ENCODE results near the gene AKNA.

Gene AKNA

GRCh38 chr9:114300846-114301797 is 86.7 kb downstream of the AKNA start:
- H3K36me3 ChIP-seq (ENCODE audit: insufficient read depth, low read length), result no peaks in the 10 kb centered on the region
- H3K9me3 ChIP-seq (ENCODE audit: low read length), result no peaks in the 10 kb centered on the region
- H3K27ac ChIP-seq (ENCODE audit: low read depth, low read length, poor library complexity, severe bottlenecking), result no peak overlapping the region
- H4K20me1 ChIP-seq (ENCODE audit: insufficient read depth, low read length), result no peaks in the 10 kb centered on the region
- no peak overlapping the region for H3K4me2 ChIP-seq (ENCODE audit: low read length)
- no peak overlapping the region for H3K4me3 ChIP-seq (ENCODE audit: low read depth, low read length, poor library complexity, severe bottlenecking)
- H3F3A ChIP-seq (ENCODE audit: insufficient read depth, low read length), result no peaks in the 10 kb centered on the region
- TF ChIP-seq EZH2 (IDR thresholded peaks at IDR 0.05; ENCODE audit: borderline replicate concordance, low read length), result no peak
- TF ChIP-seq, protein P1, sequence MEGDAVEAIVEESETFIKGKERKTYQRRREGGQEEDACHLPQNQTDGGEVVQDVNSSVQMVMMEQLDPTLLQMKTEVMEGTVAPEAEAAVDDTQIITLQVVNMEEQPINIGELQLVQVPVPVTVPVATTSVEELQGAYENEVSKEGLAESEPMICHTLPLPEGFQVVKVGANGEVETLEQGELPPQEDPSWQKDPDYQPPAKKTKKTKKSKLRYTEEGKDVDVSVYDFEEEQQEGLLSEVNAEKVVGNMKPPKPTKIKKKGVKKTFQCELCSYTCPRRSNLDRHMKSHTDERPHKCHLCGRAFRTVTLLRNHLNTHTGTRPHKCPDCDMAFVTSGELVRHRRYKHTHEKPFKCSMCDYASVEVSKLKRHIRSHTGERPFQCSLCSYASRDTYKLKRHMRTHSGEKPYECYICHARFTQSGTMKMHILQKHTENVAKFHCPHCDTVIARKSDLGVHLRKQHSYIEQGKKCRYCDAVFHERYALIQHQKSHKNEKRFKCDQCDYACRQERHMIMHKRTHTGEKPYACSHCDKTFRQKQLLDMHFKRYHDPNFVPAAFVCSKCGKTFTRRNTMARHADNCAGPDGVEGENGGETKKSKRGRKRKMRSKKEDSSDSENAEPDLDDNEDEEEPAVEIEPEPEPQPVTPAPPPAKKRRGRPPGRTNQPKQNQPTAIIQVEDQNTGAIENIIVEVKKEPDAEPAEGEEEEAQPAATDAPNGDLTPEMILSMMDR (IDR thresholded peaks at IDR 0.05; ENCODE audit: low read length), result no peak
- H2AFZ ChIP-seq (ENCODE audit: low read length), result no peak overlapping the region
- no peaks in the 10 kb centered on the region for H3K4me1 ChIP-seq (ENCODE audit: insufficient read depth, low read length, severe bottlenecking)
- no peaks in the 10 kb centered on the region for H3K9me2 ChIP-seq (ENCODE audit: low read depth, low read length)
- no peak overlapping the region for H3K9ac ChIP-seq (ENCODE audit: low read length)
- peaks cover 12% of the 10 kb centered on the region; the same call in 1 of the 2 replicates for H3K27me3 ChIP-seq (ENCODE audit: insufficient read depth, low read length)
- H3K79me2 ChIP-seq (ENCODE audit: insufficient read depth, low read length), result no peaks in the 10 kb centered on the region

- no peaks in the 10 kb centered on the region for H3K4me1 ChIP-seq (ENCODE audit: insufficient read depth, low read length, severe bottlenecking)
- peaks cover 12% of the 10 kb centered on the region; the same call in 1 of the 2 replicates for H3K27me3 ChIP-seq (ENCODE audit: insufficient read depth, low read length)
- no peak overlapping the region for H3K27ac ChIP-seq (ENCODE audit: low read depth, low read length, poor library complexity, severe bottlenecking)
- H3K79me2 ChIP-seq (ENCODE audit: insufficient read depth, low read length), result no peaks in the 10 kb centered on the region
- no peak overlapping the region for H3K9ac ChIP-seq (ENCODE audit: low read length)
- no peak overlapping the region for H3K4me2 ChIP-seq (ENCODE audit: low read length)
- H3F3A ChIP-seq (ENCODE audit: insufficient read depth, low read length), result no peaks in the 10 kb centered on the region
- no peaks in the 10 kb centered on the region for H3K9me2 ChIP-seq (ENCODE audit: low read depth, low read length)
- H3K4me3 ChIP-seq (ENCODE audit: low read depth, low read length, poor library complexity, severe bottlenecking), result no peak overlapping the region
- TF ChIP-seq EZH2 (IDR thresholded peaks at IDR 0.05; ENCODE audit: borderline replicate concordance, low read length), result no peak
- TF ChIP-seq, protein P1 (IDR thresholded peaks at IDR 0.05; ENCODE audit: low read length), result no peak
- H3K9me3 ChIP-seq (ENCODE audit: low read length), result no peaks in the 10 kb centered on the region
- no peak overlapping the region for H2AFZ ChIP-seq (ENCODE audit: low read length)
- no peaks in the 10 kb centered on the region for H3K36me3 ChIP-seq (ENCODE audit: insufficient read depth, low read length)
- H4K20me1 ChIP-seq (ENCODE audit: insufficient read depth, low read length), result no peaks in the 10 kb centered on the region
Measured at GRCh38 chr9:114300153-114300845, 87.5 kb downstream of the AKNA start.

GRCh38 chr9:114299286-114300152 is 88.3 kb downstream of the AKNA start:
- H3K4me3 ChIP-seq (ENCODE audit: low read depth, low read length, poor library complexity, severe bottlenecking), result no peak overlapping the region
- TF ChIP-seq EZH2 (IDR thresholded peaks at IDR 0.05; ENCODE audit: borderline replicate concordance, low read length), result no peak
- TF ChIP-seq, protein P1 (IDR thresholded peaks at IDR 0.05; ENCODE audit: low read length), result no peak
- H3K9me2 ChIP-seq (ENCODE audit: low read depth, low read length), result no peaks in the 10 kb centered on the region
- no peaks in the 10 kb centered on the region for H3K4me1 ChIP-seq (ENCODE audit: insufficient read depth, low read length, severe bottlenecking)
- no peak overlapping the region for H2AFZ ChIP-seq (ENCODE audit: low read length)
- no peak overlapping the region for H3K27ac ChIP-seq (ENCODE audit: low read depth, low read length, poor library complexity, severe bottlenecking)
- no peaks in the 10 kb centered on the region for H4K20me1 ChIP-seq (ENCODE audit: insufficient read depth, low read length)
- no peaks in the 10 kb centered on the region for H3K36me3 ChIP-seq (ENCODE audit: insufficient read depth, low read length)
- H3F3A ChIP-seq (ENCODE audit: insufficient read depth, low read length), result no peaks in the 10 kb centered on the region
- H3K9ac ChIP-seq (ENCODE audit: low read length), result no peak overlapping the region
- H3K4me2 ChIP-seq (ENCODE audit: low read length), result no peak overlapping the region
- no peaks in the 10 kb centered on the region for H3K79me2 ChIP-seq (ENCODE audit: insufficient read depth, low read length)
- peaks cover 12% of the 10 kb centered on the region; the same call in 1 of the 2 replicates for H3K27me3 ChIP-seq (ENCODE audit: insufficient read depth, low read length)
- peaks cover 5% of the 10 kb centered on the region; the same call in 1 of the 2 replicates for H3K9me3 ChIP-seq (ENCODE audit: low read length)

Measured in OCI-LY1 (cell line).